ENCODE results near the gene B3GNT8. TPM values are rescaled to one million over a fixed set of nuclear protein-coding genes. Genes with fewer than 3 reads are reported as not detected.

B3GNT8 gene
- total and polyA plus RNA-seq, 12 donors: 3.3 to 13.3 (median 8.8) TPM

- intact Hi-C loops (cut with DNase I): loop anchor here in 2 of 10 donors (5.0 to 10.0 kb wide), 2 partner anchors 75 to 108 kb away; no protein-coding TSS in a partner anchor
- Histone ChIP-seq H3K4me3 (peak overlapping the region in 1 of 10 donors; percentile 8), H3K36me3 (peaks cover 0 to 9% (median 0%) of the 10 kb centered on the region in 9 donors), H3K27me3 (peaks cover 0 to 35% (median 7%) of the 10 kb centered on the region in 7 donors), H3K27ac (peak overlapping the region in 9 of 10 donors; percentile 4 to 77 (median 67)), H3K4me1 (peaks cover 0 to 32% (median 23%) of the 10 kb centered on the region in 9 donors), H3K9me3 (peaks cover 0 to 4% (median 0%) of the 10 kb centered on the region in 11 donors)
- 18 to 24% methylated on average over 1 of the region's 1 CpG for WGBS, 2 donors
- TF ChIP-seq, protein P1, sequence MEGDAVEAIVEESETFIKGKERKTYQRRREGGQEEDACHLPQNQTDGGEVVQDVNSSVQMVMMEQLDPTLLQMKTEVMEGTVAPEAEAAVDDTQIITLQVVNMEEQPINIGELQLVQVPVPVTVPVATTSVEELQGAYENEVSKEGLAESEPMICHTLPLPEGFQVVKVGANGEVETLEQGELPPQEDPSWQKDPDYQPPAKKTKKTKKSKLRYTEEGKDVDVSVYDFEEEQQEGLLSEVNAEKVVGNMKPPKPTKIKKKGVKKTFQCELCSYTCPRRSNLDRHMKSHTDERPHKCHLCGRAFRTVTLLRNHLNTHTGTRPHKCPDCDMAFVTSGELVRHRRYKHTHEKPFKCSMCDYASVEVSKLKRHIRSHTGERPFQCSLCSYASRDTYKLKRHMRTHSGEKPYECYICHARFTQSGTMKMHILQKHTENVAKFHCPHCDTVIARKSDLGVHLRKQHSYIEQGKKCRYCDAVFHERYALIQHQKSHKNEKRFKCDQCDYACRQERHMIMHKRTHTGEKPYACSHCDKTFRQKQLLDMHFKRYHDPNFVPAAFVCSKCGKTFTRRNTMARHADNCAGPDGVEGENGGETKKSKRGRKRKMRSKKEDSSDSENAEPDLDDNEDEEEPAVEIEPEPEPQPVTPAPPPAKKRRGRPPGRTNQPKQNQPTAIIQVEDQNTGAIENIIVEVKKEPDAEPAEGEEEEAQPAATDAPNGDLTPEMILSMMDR (IDR thresholded peaks at IDR 0.05): no peak
- DNase-seq (no peak), ATAC-seq (peak in 5 of 8 donors; percentile 29 to 73 (median 41))
Measured at GRCh38 chr19:41457241-41457640, 30.1 kb upstream of the B3GNT8 start.

DNA sequence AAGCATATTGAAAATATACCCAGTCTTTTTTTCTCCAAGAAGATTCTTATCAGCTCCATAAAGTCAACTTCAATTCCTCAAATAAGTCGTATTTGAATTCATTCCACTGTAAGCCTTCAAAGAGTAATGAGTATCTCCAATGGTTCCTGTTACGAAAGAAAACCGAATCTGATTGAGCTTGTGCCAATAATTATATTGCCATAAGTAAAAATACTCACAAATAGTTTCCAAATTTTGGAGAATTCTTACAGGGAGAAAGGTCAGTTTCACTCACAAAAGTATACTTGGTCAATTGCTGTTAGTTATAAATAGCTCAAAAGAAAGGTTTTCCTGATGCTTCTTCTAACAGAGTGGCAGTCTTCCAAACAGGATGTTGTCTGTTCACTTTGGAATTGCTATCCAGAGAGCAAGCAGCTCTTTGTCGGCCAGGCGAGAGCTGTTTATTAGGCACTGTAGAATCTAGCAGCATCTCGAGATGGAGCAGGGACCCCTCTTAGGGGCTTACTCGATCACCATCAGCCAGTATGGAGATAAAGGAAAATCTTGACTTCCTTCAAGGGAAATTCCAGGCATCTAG, 29.3 kb upstream of the B3GNT8 start:
- WGBS, 2 donors: 31 to 35% methylated on average over 7 of the region's 7 CpGs
- TF ChIP-seq, protein P1 (IDR thresholded peaks at IDR 0.05): no peak
- peaks cover 0 to 30% (median 23%) of the 10 kb centered on the region in 9 donors for H3K4me1 ChIP-seq
- peak; percentile 62 to 92 (median 86) for ATAC-seq
- H3K36me3 ChIP-seq: peaks cover 0 to 9% (median 0%) of the 10 kb centered on the region in 9 donors
- intact Hi-C loops (cut with DNase I): loop anchor here in 2 of 10 donors (5.0 to 10.0 kb wide), 2 partner anchors 76 to 108 kb away; no protein-coding TSS in a partner anchor
- H3K27ac ChIP-seq: peak overlapping the region in 9 of 10 donors; percentile 4 to 77 (median 67)
- peak in 1 of 2 donors; percentile 62 for DNase-seq
- H3K27me3 ChIP-seq: peaks cover 0 to 34% (median 7%) of the 10 kb centered on the region in 7 donors
- no peaks in the 10 kb centered on the region for H3K9me3 ChIP-seq
- H3K4me3 ChIP-seq: peak overlapping the region in 1 of 10 donors; percentile 8

GRCh38 chr19:41455936-41456335, 28.8 kb upstream of the B3GNT8 start:
- Histone ChIP-seq H3K9me3 (no peaks in the 10 kb centered on the region), H3K4me3 (peak overlapping the region in 1 of 10 donors; percentile 8), H3K4me1 (peaks cover 0 to 30% (median 23%) of the 10 kb centered on the region in 9 donors), H3K27me3 (peaks cover 0 to 29% (median 7%) of the 10 kb centered on the region in 7 donors), H3K27ac (peak overlapping the region in 8 of 10 donors; percentile 4 to 77 (median 70)), H3K36me3 (peaks cover 0 to 9% (median 0%) of the 10 kb centered on the region in 9 donors)
- DNase-seq (no peak), ATAC-seq (peak in 2 of 8 donors; percentile 8 to 22)
- WGBS, 2 donors: 27 to 32% methylated on average over 2 of the region's 2 CpGs
- intact Hi-C loops (cut with DNase I): loop anchor here in 2 of 10 donors (5.0 to 10.0 kb wide), 2 partner anchors 76 to 109 kb away; no protein-coding TSS in a partner anchor
- TF ChIP-seq, protein P1 (IDR thresholded peaks at IDR 0.05): no peak

GRCh38 chr19:41452584-41453275, 25.6 kb upstream of the B3GNT8 start:
- intact Hi-C loops (cut with DNase I): loop anchor here in 2 of 10 donors (5.0 to 10.0 kb wide), 2 partner anchors 112 to 115 kb away; no protein-coding TSS in a partner anchor
- peaks cover 0 to 50% (median 24%) of the 10 kb centered on the region in 9 donors for H3K4me1 ChIP-seq
- no peak for ATAC-seq

More at GRCh38 chr19:41452584-41453275, 25.6 kb upstream of the B3GNT8 start:
- no peak overlapping the region for H3K27ac ChIP-seq
- peaks cover 0 to 9% (median 0%) of the 10 kb centered on the region in 9 donors for H3K36me3 ChIP-seq
- no peaks in the 10 kb centered on the region for H3K9me3 ChIP-seq
- H3K27me3 ChIP-seq: peaks cover 0 to 9% (median 0%) of the 10 kb centered on the region in 7 donors
- H3K4me3 ChIP-seq: no peak overlapping the region
- TF ChIP-seq, protein P1 (IDR thresholded peaks at IDR 0.05): no peak
- 71 to 73% methylated on average over 6 of the region's 6 CpGs for WGBS, 2 donors
- no peak for DNase-seq
